ENCODE measurements around the gene KIAA1217.

KIAA1217 gene

GRCh38 chr10:24596217-24596930 lies 387.4 kb downstream of the KIAA1217 start:
- DNase-seq (ENCODE audit: low read depth) = no peak

GRCh38 chr10:24597426-24597825 lies 388.5 kb downstream of the KIAA1217 start:
- DNase-seq (ENCODE audit: low read depth) = no peak

All from stimulated activated CD4-positive, alpha-beta T cell treated with anti-CD3 and anti-CD28 coated beads, Interleukin-2, amount 100 ng/mL, for 4 hours (primary cell).